Measurements from ENCODE around the gene CASS4. TPM values are rescaled to one million over a fixed set of nuclear protein-coding genes. Genes with fewer than 3 reads are reported as not detected.
A peak's percentile ranks its signal among the peaks of the same experiment; 100 is the strongest.

Gene CASS4
- total and polyA plus RNA-seq, 9 of the 15 experiments (the other 6 are each of a cell fraction or from before 2014, with no cell fraction given) = 8.1 to 53.8 (median 26.7) TPM

DNA sequence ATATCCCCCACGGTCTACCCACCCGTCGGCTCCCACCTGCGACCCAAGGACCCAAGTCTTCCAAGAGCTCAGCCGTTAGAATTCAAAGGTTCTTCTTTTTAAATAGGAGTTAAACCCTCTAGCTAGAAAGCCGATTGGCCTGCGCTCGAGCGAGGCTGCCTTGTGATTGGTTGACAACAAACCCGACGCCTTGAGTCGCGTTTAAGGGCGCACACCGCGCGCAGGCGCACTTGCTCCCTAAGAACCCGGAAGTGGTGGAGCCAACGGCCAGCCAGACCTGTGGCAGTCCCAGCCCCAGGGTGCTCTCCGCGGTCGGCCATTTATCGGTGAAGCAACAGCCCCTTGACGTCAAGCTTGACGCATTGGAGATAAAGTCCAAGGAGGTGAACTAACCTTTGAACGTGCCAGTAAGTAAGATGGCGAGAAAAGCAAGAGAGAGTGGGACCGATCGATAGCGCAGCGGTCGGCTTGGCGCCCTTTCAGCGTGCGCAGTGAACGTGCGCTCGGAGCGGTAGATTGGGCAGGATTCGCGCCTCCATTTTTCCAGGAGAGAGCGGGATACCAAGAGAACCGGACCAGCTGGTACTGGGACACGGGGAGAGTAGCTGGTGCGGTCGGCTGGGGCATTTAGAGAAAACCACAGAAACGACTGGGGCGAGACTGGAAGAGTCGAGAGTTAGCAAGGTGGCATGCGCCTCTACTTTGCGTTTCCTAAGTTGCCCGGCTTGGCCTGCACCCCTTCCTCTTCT lies 19.8 kb upstream of the CASS4 start, which contains the start of the genes AURKA and CSTF1 (continued):
- TF ChIP-seq ZNF780A (CRISPR knock-in tag; IDR thresholded peaks at IDR 0.05) = no peak
- TF ChIP-seq, protein P1, sequence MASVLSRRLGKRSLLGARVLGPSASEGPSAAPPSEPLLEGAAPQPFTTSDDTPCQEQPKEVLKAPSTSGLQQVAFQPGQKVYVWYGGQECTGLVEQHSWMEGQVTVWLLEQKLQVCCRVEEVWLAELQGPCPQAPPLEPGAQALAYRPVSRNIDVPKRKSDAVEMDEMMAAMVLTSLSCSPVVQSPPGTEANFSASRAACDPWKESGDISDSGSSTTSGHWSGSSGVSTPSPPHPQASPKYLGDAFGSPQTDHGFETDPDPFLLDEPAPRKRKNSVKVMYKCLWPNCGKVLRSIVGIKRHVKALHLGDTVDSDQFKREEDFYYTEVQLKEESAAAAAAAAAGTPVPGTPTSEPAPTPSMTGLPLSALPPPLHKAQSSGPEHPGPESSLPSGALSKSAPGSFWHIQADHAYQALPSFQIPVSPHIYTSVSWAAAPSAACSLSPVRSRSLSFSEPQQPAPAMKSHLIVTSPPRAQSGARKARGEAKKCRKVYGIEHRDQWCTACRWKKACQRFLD (CRISPR knock-in tag; IDR thresholded peaks at IDR 0.05) = no peak
- TF ChIP-seq ZSCAN29 (IDR thresholded peaks at IDR 0.05) = no peak; the same call in 1 of the 2 replicates
- TF ChIP-seq ZFP36 (IDR thresholded peaks at IDR 0.05; ENCODE audit: low read depth, low read length, partially characterized antibody) = peak; percentile 19

DNA sequence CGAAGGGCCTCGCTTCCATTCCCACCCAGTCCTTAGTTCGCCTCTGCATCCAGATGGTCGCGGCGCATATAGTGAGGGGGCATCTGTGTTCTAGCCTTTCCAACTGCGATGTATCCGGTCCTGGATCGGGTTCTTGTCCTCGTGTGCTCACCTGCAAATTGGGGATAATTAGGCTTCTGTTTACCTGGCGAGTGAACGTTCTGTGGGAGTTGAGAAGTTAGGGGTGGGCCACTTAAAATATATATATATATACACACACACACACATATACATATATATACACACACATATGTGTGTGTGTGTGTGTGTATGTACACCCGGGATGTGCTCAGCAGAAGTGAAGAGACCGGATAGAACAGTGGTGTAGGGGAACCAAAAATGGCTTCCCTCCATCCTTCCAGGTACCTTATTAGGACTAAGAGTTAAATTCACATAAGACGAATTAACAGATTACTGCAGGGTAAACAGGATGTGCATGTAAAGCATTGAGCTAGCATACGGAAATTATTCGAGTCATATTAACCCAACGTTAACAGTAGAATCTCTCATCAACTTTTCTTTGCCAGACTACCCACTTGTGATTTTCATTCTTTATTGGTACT lies 19.1 kb upstream of the CASS4 start:
- peak; percentile 12; the same call in 1 of the 3 replicates for ATAC-seq
- POLR2A ChIA-PET = interaction anchor here (0.6 to 3.0 kb wide), 13 partner anchors 9 to 1298 kb away, joined by 3 to 35 read pairs (median 6); partner anchors contain the start of gene CASS4

More for the DNA sequence above, 19.1 kb upstream of the CASS4 start:
- DNase-seq (ENCODE audit: extremely low read depth in 1 of 4, low spot score in 3 of 4) (no peak), FAIRE-seq (no peak)
- peaks cover 74% of the 10 kb centered on the region for H3K36me3 ChIP-seq (ENCODE audit: control insufficient read depth, insufficient read depth, low read length)
- H3K9me1 ChIP-seq (ENCODE audit: control insufficient read depth, insufficient read depth, low read length) = peaks cover 3% of the 10 kb centered on the region
- no TSS peak for BruUV-seq (replicated peaks)
- peak overlapping the region; percentile 99 for H3K4me2 ChIP-seq (ENCODE audit: insufficient read depth, low read length)
- peak overlapping the region; percentile 99 for H3K27ac ChIP-seq (ENCODE audit: extremely low read depth, low read depth, low read length)
- peak overlapping the region; percentile 92 for H3K4me3 ChIP-seq
- CTCF ChIA-PET (ENCODE audit: low intra/inter-chr PET ratio) = no interaction called here
- in situ Hi-C loops (cut with MboI) (no loop called here), intact Hi-C loops (cut with micrococcal nuclease) (loop anchor here (1.0 kb wide), 2 partner anchors 19 to 30 kb away; partner anchors contain the start of gene CASS4)
- H3K9me3 ChIP-seq (replicated peaks; ENCODE audit: control insufficient read depth, insufficient read depth, low read depth, low read length) = no peaks in the 10 kb centered on the region
- peaks cover 4 to 12% of the 10 kb centered on the region in 2 experiments; a peak in 3 of 5 replicates for H3K4me1 ChIP-seq (replicated peaks in 1 of 2; ENCODE audit: control insufficient read depth in 2 of 2, insufficient read depth in 2 of 2, low read length in 2 of 2)
- H4K20me1 ChIP-seq (replicated peaks; ENCODE audit: control insufficient read depth, insufficient read depth, low read length) = no peaks in the 10 kb centered on the region
- peak overlapping the region; percentile 85 for H2AFZ ChIP-seq (ENCODE audit: low read depth, low read length)
- H3K9ac ChIP-seq (ENCODE audit: insufficient read depth in 1 of 2, low read depth in 2 of 2, low read length in 2 of 2) = peak overlapping the region; percentile 97 to 99
- under 1% methylated on average over 18 of the region's 18 CpGs for WGBS (ENCODE audit: insufficient coverage, low coverage, missing lambda C conversion rate)
- peaks cover 92% of the 10 kb centered on the region for H3K79me2 ChIP-seq (ENCODE audit: control insufficient read depth, insufficient read depth, low read length)
- TF ChIP-seq ZNF77 (CRISPR knock-in tag; IDR thresholded peaks at IDR 0.05) = no peak
- TF ChIP-seq, protein P2, sequence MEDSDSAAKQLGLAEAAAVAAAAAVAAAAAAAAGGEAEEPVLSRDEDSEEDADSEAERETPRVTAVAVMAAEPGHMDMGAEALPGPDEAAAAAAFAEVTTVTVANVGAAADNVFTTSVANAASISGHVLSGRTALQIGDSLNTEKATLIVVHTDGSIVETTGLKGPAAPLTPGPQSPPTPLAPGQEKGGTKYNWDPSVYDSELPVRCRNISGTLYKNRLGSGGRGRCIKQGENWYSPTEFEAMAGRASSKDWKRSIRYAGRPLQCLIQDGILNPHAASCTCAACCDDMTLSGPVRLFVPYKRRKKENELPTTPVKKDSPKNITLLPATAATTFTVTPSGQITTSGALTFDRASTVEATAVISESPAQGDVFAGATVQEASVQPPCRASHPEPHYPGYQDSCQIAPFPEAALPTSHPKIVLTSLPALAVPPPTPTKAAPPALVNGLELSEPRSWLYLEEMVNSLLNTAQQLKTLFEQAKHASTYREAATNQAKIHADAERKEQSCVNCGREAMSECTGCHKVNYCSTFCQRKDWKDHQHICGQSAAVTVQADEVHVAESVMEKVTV (CRISPR knock-in tag; IDR thresholded peaks at IDR 0.05) = no peak
- TF ChIP-seq ZFX (CRISPR knock-in tag; IDR thresholded peaks at IDR 0.05) = 0 out of 2 replicates have a peak, but pooled peaks have one; percentile 21
- TF ChIP-seq ZNF12 (CRISPR knock-in tag; IDR thresholded peaks at IDR 0.05) = 0 out of 2 replicates have a peak, but pooled peaks have one; percentile 4
- no peak for TF ChIP-seq ZSCAN32 (CRISPR knock-in tag; IDR thresholded peaks at IDR 0.05)
- TF ChIP-seq POLR3G (IDR thresholded peaks at IDR 0.05; ENCODE audit: extremely low read depth, insufficient read length, insufficient replicate concordance) = no peak
- TF ChIP-seq HDGF (IDR thresholded peaks at IDR 0.05) = no peak
- TF ChIP-seq CBX1 (IDR thresholded peaks at IDR 0.05; ENCODE audit: low read depth) = no peak
- peak in 1 of 3 experiments; percentile 56 for TF ChIP-seq YY1 (IDR thresholded peaks at IDR 0.05; ENCODE audit: borderline replicate concordance in 1 of 3, control insufficient read depth in 1 of 3, extremely low read depth in 1 of 3, insufficient read depth in 3 of 3, insufficient read length in 1 of 3, insufficient replicate concordance in 2 of 3, low read depth in 1 of 3, low read length in 2 of 3)
- no peaks in the 10 kb centered on the region for H3K27me3 ChIP-seq (ENCODE audit: control insufficient read depth in 2 of 2, insufficient read depth in 2 of 2, low read length in 2 of 2)
